ENCODE data around the gene PERM1.

The PERM1 gene

GRCh38 chr1:1001057-1001783, 19.3 kb upstream of the PERM1 start:
- Histone ChIP-seq H4K20me1 (ENCODE audit: insufficient read depth, low read length) (no peaks in the 10 kb centered on the region), H3F3A (ENCODE audit: insufficient read depth, low read length) (no peaks in the 10 kb centered on the region), H3K9me3 (ENCODE audit: low read length) (no peaks in the 10 kb centered on the region), H3K27me3 (ENCODE audit: insufficient read depth, low read length) (peaks cover 16% of the 10 kb centered on the region; the same call in 1 of the 2 replicates), H3K9me2 (ENCODE audit: low read depth, low read length) (no peaks in the 10 kb centered on the region), H2AFZ (ENCODE audit: low read length) (no peak overlapping the region), H3K9ac (ENCODE audit: low read length) (no peak overlapping the region), H3K27ac (ENCODE audit: low read depth, low read length, poor library complexity, severe bottlenecking) (no peak overlapping the region), H3K4me1 (ENCODE audit: insufficient read depth, low read length, severe bottlenecking) (no peaks in the 10 kb centered on the region), H3K36me3 (ENCODE audit: insufficient read depth, low read length) (no peaks in the 10 kb centered on the region), H3K4me2 (ENCODE audit: low read length) (no peak overlapping the region), H3K4me3 (ENCODE audit: low read depth, low read length, poor library complexity, severe bottlenecking) (no peak overlapping the region), H3K79me2 (ENCODE audit: insufficient read depth, low read length) (no peaks in the 10 kb centered on the region)
- TF ChIP-seq CTCF (IDR thresholded peaks at IDR 0.05; ENCODE audit: low read length): no peak
- no peak for TF ChIP-seq EZH2 (IDR thresholded peaks at IDR 0.05; ENCODE audit: borderline replicate concordance, low read length)

GRCh38 chr1:1000357-1001056, 18.6 kb upstream of the PERM1 start:
- H3K9me2 ChIP-seq (ENCODE audit: low read depth, low read length): no peaks in the 10 kb centered on the region
- no peak overlapping the region for H3K27ac ChIP-seq (ENCODE audit: low read depth, low read length, poor library complexity, severe bottlenecking)
- H3K4me1 ChIP-seq (ENCODE audit: insufficient read depth, low read length, severe bottlenecking): no peaks in the 10 kb centered on the region
- H3K9me3 ChIP-seq (ENCODE audit: low read length): no peaks in the 10 kb centered on the region
- H3K36me3 ChIP-seq (ENCODE audit: insufficient read depth, low read length): no peaks in the 10 kb centered on the region
- 0 out of 2 replicates have a peak, but pooled peaks cover 13% of the 10 kb centered on the region for H3K27me3 ChIP-seq (ENCODE audit: insufficient read depth, low read length)
- no peak overlapping the region for H3K4me2 ChIP-seq (ENCODE audit: low read length)
- no peaks in the 10 kb centered on the region for H3F3A ChIP-seq (ENCODE audit: insufficient read depth, low read length)
- no peak overlapping the region for H3K9ac ChIP-seq (ENCODE audit: low read length)
- no peak for TF ChIP-seq EZH2 (IDR thresholded peaks at IDR 0.05; ENCODE audit: borderline replicate concordance, low read length)
- TF ChIP-seq CTCF (IDR thresholded peaks at IDR 0.05; ENCODE audit: low read length): no peak
- no peaks in the 10 kb centered on the region for H4K20me1 ChIP-seq (ENCODE audit: insufficient read depth, low read length)
- no peak overlapping the region for H3K4me3 ChIP-seq (ENCODE audit: low read depth, low read length, poor library complexity, severe bottlenecking)
- H3K79me2 ChIP-seq (ENCODE audit: insufficient read depth, low read length): no peaks in the 10 kb centered on the region
- H2AFZ ChIP-seq (ENCODE audit: low read length): no peak overlapping the region

- no peaks in the 10 kb centered on the region for H3K36me3 ChIP-seq (ENCODE audit: insufficient read depth, low read length)
- H3K4me3 ChIP-seq (ENCODE audit: low read depth, low read length, poor library complexity, severe bottlenecking): no peak within 1 kb of the TSS
- no peak within 1 kb of the TSS for H3K4me2 ChIP-seq (ENCODE audit: low read length)
- 0 out of 2 replicates have a peak, but pooled peaks cover 8% of the 10 kb centered on the region for H3K27me3 ChIP-seq (ENCODE audit: insufficient read depth, low read length)
- no peak within 1 kb of the TSS for H2AFZ ChIP-seq (ENCODE audit: low read length)
- no peaks in the 10 kb centered on the region for H3K9me2 ChIP-seq (ENCODE audit: low read depth, low read length)
- TF ChIP-seq EZH2 (IDR thresholded peaks at IDR 0.05; ENCODE audit: borderline replicate concordance, low read length) (no peak), CTCF (IDR thresholded peaks at IDR 0.05; ENCODE audit: low read length) (no peak)
- H3K27ac ChIP-seq (ENCODE audit: low read depth, low read length, poor library complexity, severe bottlenecking): no peak within 1 kb of the TSS
- H4K20me1 ChIP-seq (ENCODE audit: insufficient read depth, low read length): no peaks in the 10 kb centered on the region
- no peaks in the 10 kb centered on the region for H3K9me3 ChIP-seq (ENCODE audit: low read length)
- H3K79me2 ChIP-seq (ENCODE audit: insufficient read depth, low read length): no peaks in the 10 kb centered on the region
- no peak within 1 kb of the TSS for H3K9ac ChIP-seq (ENCODE audit: low read length)
- H3F3A ChIP-seq (ENCODE audit: insufficient read depth, low read length): no peaks in the 10 kb centered on the region
- no peaks in the 10 kb centered on the region for H3K4me1 ChIP-seq (ENCODE audit: insufficient read depth, low read length, severe bottlenecking)
These were observed 17.9 kb upstream of the PERM1 start, which contains the start of gene HES4 for GRCh38 chr1:999725-1000356. Gene HES4, minus strand, starts transcription at chr1:1000097. Its CDS starts 124 bp downstream, at chr1:999973.

Measured in OCI-LY1 (cell line).